Activated CD4-positive, CD25-positive, alpha-beta regulatory T cell treated with anti-CD3 and anti-CD28 coated beads, Interleukin-2, amount 50 U/mL, for 72 hours (primary cell): ENCODE data around the gene CTBP2.
A peak's percentile ranks its signal among the peaks of the same experiment; 100 is the strongest.

Source experiments
- DNase-seq: peaks from one replicate; pipeline ENCODE4 v3.0.0; 2021

The CTBP2 gene

DNA sequence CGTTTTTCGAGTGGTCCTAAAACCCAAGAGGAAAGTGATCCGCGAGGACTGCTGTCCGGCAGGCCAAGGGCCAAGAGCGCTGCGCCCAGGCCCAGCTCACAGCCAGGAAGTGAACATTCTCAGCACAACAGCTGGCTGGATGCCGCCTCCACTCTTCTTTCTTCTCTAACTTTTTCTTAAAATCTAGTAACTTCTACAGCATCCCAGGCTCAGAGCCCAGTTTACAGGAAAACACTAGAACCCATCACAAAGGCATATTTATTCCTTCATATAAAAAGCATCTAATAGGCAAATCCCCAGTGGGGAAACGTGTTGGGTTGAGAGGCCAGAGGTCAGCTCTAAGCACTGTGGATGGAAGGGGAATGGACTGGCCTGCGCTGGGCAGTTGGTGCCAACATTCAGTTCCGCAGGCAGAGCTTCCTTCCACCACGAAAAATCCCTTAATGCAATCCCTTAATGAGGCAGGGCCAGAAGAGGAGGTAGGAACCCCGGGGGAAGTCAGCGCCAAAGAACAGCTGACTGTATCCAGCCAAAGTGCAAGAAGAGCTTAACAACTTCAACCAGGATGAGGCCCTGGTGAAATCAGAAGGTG lies 143.7 kb downstream of the CTBP2 start:
- DNase-seq = no peak

DNA sequence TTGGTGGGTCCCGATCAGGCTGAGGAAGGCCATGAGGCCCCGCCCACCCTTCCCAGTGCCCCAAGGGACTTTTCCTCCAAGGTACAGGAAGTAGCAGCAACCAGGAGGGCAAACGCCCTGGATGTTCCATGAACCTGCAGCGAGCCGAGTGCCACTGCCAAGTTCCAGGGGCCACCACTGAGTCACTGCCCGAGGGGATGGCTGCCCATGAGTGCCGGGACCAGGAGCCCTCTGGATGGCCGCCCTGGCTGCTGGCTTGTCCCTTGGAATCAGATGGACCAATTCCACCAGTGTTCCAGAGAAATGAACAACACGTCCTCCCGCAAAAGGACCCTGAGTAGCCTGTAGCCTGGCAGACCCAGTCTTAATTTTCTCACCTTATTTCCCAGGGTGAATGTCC lies 144.2 kb downstream of the CTBP2 start:
- no peak for DNase-seq

GRCh38 chr10:125015356-125015944 lies 144.9 kb downstream of the CTBP2 start:
- no peak for DNase-seq

DNA sequence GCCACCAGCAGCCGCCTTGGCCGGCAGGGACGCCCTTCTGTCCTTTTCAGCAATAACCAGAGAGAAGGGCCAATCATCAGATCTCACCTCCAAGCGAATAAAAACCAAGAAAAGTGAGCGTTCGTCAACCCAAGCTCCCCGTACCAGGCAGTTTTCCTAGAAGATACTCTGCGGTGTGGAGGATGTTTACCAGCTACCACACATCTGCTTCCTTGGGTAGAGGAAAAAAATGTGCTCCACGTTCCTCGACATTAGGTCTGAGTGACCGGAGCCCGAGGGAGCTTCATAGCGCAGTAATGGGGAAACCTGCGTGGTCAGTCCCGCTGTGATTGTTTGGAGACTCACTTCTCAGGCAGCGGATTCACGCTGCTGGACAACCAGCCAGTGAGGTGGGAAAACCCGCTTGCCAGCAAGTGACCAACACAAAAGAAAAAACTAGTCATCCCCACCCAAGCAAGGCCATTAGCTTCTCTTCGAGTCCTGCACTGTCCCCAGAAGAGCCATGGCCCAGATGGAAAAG lies 145.5 kb downstream of the CTBP2 start:
- no peak for DNase-seq

DNA sequence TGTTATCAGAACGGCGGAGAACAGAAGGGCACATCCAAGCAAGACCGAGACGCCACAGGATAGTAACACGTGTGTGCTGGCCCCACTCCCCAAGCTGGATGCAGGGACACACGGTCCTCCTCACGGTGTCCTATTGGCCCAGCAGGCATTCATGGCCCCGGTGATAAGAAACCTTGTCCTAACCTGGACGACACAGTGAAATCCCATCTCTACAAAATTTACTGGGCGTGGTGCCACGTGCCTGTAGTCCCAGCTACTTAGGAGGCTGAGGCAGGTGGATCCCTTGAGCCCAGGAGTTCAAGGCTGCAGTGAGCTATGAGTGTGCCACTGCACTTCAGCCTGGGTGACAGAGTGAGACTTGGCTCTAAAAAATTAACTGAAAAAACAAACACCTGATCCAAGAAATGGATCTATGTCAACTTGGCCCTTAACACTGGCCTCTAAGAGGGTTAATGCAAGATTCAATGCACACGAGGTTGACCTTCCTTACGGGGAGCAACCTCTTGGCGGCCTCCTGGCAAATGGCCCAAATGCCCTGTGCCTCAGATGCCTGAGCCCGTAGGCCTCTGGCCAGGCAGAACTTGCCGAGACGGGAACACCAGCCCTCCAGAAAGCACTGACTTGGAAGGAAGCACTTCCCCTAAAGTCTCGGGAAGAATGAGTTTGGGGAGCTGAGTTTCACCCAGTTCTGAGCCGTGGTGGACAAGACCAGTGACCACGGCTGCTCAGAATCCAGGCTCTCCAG lies 146.1 kb downstream of the CTBP2 start:
- DNase-seq = no peak

DNA sequence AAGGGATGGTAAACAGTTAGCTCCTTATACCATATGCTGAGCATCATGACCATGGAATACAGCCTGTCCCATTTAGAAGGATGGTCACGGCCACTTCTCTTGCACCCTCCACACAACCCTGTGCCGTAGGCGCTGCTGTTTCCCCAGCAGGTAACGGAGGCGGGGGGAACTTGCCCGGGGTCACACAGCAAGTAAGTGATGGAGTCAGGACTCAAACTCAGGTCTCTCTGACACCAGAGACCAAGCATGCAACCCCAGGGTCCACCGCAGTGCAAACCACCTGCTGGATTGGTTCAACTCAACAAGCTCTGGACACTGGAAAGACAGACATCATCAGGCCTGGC lies 146.9 kb downstream of the CTBP2 start:
- no peak for DNase-seq

DNA sequence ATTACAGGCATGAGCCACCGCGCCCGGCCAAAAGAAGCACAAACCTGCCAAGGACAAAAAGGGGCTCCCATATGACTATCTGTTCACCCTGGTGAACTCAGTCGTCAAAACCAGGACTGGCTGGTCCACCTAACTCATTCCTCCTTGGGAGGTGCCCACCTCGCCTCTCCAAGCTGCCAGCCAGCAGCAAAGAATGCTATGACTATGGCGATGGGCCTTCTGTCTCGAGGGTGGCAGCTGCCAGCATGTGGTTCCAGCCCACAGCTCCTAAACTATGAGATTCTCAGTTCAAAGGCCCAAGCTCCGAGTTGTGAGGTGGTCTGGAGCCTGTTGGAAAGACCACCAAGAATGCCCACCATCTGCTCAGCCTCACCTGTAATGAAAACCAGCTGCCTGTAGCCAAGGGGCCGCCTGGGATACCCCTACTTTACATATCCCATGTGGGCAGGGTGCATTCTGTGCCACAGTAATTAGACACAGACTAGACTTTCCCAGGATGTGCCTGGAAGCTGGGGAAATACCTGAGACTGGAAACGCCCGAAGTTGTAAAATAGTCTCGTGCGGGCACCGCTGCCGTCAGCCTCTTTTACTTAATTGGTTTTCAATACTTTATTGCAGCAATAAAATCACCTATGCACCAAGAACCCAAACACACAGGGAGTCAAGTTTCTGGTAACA lies 147.4 kb downstream of the CTBP2 start:
- DNase-seq = no peak

DNA sequence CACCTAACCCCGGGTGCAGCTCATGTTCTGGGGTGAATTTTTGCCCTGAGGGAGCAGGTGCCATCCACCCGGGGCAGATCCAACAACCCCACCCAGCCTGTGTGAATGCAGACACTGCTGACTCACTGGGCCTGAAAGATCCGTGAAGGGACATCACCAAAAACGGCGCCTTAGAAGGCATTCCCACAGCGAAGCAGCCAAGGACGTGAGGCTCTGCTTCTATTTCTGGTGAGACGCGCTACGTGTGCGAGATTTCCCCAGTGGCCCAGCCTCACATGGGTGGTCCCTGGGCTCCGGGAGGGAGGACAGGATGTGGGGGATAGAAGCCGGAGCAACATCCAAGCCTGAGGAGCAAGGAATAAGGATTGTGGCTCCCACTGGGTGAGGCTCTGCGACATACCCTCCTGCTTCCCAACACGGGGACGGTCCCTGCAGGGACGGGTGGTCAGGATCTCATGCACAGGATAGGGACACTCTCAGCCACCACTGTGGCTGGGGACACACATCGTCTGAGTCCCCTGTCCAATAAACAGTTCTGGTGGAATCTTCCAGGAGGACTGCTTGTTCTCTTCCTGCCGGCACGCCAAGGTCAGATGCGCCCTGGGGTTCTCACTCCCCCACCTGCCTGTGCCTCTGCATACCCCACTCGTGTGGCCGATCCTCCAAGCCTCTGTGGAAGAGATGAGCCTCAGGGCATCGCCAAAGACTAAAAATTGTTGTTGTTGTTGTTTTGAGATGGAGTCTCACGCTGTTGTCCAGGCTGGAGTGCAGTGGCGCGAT lies 148.2 kb downstream of the CTBP2 start:
- DNase-seq = no peak

GRCh38 chr10:125011171-125011925 lies 149.0 kb downstream of the CTBP2 start:
- no peak for DNase-seq

DNA sequence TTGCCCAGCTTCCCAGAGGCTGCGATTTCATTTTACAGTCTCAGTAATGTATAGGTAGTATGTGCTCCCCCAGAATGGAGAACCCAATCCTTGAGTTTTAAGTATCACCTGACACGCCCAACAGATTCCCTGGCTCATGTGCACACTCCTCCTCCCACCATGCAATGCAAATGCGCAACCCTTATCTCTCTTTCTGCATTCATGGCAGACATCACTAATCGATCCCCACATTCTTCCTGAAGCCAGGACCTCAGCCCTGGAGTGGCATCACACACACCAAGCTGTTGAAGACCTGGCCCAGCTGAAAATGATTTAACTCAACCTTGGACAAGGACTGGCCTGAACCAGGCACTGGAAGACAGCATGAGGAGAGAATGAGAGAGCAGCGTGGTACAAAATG lies 150.0 kb downstream of the CTBP2 start:
- no peak for DNase-seq

- no peak for DNase-seq
Observed at GRCh38 chr10:125009661-125010161, 150.7 kb downstream of the CTBP2 start.

- no peak for DNase-seq
Observed at GRCh38 chr10:125008689-125009638, 151.4 kb downstream of the CTBP2 start.

DNA sequence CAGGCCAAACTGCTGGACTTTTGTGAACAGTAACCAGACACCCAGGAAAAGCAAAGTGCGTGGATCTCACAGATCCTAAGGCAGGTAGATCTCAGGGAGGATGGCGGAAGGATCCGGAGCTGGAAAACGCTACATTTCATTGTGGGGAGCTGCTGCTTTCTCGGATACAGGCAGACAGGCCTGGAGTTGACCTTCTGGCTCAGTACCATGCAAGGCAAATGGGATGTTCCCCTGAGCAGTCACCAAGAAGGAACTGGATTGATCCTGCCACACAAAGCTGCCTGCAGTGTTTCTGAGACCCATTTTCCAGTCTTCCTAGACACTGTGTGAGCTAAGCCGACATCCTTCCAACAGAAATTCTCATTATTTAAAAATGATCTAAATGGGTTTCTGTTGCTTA lies 152.9 kb downstream of the CTBP2 start:
- DNase-seq = no peak

DNA sequence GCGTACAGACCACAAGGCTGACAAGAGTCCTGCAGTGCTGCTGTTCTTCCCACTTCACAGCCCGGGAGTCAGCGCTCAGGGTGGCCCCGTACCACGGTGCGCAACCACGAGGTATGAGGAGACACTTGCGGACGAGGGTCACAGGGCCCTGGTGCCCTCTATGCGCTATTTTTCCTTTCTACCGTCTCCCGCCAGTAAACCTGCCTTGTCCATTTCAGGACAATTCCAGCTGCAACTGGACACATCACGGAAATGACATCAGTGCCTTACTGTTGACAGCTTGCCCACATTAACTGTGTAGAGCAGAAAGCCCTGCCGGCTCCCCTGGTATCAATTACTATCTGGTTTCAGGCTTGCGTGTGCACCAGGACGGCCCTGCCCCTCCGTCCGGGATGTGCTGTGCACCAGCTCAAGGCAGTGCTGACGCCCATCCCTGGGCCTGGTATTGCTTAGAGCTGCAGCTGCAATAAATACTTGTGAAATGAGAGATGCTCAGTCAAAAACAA lies 153.4 kb downstream of the CTBP2 start:
- DNase-seq = no peak

DNA sequence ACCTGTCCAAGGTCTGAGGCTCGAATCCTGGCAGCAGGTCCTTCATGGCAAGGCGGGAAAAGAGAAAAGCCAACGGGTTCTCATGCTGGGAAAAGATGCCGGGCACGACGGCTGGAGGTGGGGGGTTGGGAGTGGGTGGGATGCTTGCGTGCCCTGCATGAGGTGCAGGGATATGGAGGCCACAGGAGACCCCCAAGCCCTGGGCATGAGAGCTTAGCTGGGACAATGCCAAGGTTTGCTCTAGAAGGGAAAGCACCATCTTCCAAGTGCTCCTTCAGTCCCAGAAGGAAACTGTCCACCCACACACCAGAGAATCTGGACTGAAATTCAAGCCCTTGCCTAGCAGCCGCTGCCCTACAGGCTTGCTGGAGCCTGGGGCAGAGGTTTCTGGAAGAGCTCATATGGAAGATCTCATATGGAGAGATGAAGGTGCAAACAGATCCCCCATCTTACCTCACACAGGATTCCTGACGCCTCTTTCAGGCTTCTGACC lies 154.1 kb downstream of the CTBP2 start:
- DNase-seq = no peak

GRCh38 chr10:125005312-125006187 lies 154.8 kb downstream of the CTBP2 start:
- peak; percentile 13 for DNase-seq

GRCh38 chr10:125004571-125005311 lies 155.6 kb downstream of the CTBP2 start:
- peak; percentile 14 for DNase-seq

- peak; percentile 15 for DNase-seq
Observed at GRCh38 chr10:125003901-125004467, 156.4 kb downstream of the CTBP2 start.
